PC-9 (cell line): ENCODE measurements around the gene ABCB8.

Source experiments
- EZH2 ChIP-seq: fragments of 200-600 bp; sonication (generic); IDR thresholded peaks from 2 replicates; pipeline ENCODE4 v1.8.0; 2017; ENCODE audit warnings: antibody characterized with exemption, low read depth
- TF ChIP-seq, protein P1 (sequence below): fragments of 200-600 bp; sonication (generic); conservative IDR thresholded peaks from 2 replicates; pipeline ENCODE4 v1.6.1; 2017; ENCODE audit warnings: mixed run types, antibody characterized with exemption, mild to moderate bottlenecking, moderate library complexity

DNA sequence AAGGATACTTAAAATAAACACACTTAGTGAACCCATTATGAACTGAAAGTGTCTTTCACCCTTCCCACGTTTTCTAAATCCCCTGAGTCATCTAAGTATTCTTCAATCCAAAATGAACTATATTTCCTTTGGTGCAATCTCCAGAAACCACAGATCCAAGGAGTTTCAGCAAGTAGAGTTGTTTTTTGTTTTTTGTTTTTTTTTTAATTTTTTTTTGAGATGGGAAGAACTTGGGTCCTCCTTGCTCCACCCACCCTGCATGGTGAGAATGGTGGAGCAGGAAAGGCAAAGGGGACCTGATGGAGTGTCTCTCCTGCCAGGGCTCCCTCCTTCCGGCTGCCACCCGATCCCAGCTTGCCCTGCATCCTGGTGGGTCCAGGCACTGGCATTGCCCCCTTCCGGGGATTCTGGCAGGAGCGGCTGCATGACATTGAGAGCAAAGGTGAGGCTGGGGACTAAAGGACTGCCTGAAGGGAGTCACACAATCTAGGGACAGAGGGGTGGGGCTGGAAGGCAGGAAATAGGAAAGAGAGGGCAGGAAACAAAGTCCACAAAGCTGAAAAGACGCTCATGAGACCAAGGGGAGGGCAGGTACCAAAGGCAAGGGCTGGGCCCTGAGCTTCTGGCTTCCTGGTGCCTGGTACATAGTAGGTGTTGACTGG lies 16.1 kb upstream of the ABCB8 start:
- TF ChIP-seq, protein P1, sequence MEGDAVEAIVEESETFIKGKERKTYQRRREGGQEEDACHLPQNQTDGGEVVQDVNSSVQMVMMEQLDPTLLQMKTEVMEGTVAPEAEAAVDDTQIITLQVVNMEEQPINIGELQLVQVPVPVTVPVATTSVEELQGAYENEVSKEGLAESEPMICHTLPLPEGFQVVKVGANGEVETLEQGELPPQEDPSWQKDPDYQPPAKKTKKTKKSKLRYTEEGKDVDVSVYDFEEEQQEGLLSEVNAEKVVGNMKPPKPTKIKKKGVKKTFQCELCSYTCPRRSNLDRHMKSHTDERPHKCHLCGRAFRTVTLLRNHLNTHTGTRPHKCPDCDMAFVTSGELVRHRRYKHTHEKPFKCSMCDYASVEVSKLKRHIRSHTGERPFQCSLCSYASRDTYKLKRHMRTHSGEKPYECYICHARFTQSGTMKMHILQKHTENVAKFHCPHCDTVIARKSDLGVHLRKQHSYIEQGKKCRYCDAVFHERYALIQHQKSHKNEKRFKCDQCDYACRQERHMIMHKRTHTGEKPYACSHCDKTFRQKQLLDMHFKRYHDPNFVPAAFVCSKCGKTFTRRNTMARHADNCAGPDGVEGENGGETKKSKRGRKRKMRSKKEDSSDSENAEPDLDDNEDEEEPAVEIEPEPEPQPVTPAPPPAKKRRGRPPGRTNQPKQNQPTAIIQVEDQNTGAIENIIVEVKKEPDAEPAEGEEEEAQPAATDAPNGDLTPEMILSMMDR: no peak
- no peak for TF ChIP-seq EZH2
